ENCODE data around the gene LRRD1.
"Not testable (repeated sequence)": the region's sequence is repeated elsewhere in the genome, so short reads cannot be mapped to it uniquely, and the experiment has no call there.

LRRD1 gene

DNA sequence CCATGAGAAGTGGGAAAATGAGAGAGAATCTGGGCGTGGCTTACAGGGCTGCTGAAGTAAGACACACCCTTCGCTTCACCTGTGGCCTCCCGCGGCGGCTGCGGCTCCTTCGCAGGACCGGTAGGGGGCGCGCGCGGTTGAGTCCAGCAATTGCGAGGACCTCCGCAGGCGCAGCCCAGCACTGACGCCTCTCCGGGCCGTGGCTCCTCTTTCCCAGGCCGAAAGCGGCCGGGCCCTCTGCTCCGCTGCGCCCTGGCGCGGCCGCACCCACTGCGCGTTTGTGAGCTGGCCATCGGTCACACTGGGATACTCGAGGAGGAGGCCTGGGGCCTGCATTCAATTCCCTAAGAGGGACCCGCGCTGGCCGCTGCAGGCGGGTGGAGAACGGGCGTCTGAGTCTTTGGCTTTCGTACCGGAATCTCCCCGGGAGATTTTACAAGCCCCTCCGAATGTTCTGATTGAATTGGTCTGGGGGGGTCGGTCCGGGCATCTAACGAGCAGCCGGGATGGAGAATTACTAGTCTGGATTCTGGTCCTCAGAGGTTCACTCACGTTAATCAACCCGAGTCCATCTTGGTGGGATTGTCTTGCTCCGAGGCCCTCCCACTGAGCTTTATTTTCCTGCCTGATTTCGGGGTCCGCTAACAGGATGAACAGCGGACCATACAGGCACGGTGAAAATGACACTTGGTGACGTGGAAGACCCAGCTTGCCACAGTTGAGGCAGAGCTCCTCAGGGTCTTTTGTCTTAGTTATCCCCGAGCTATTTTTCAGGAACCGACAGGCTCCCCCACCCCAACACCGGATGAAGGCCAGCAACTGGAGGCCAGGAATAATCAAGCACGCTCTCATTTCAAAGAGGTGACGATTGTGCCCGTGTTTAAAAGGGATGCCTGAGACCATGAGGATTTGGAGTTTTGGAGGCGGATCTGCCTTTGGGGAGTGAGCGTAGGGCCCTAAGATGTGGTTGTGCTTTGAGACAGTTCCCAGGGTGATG lies at the start of gene LRRD1:
LRRD1 (minus strand) TSS at position 215 of the 997 bp plus-strand sequence. CDS start 13,940 bp downstream, outside the sequence.
- DNase-seq (ENCODE audit: low read depth in 3 of 3), result peak; percentile 76 to 90 (median 80)

DNA sequence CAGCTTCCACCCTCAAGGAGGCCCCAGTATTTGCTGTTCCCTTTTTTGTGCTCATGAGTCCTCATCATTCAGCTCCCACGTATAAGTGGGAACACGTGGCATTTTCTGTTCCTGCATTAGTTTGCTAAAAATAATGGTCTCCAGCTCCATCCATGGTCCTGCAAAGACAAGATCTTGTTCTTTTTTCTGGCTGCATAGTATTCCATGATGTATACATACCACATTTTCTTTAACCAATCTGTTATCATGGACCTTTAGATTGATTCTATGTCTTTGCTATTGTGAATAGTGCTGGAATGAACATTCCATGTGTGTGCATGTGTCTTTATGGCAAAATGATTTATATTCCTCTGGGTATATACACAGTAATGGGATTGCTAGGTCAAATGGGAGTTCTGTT lies 49.8 kb upstream of the LRRD1 start:
- DNase-seq (ENCODE audit: low read depth in 3 of 3), result no peak

DNA sequence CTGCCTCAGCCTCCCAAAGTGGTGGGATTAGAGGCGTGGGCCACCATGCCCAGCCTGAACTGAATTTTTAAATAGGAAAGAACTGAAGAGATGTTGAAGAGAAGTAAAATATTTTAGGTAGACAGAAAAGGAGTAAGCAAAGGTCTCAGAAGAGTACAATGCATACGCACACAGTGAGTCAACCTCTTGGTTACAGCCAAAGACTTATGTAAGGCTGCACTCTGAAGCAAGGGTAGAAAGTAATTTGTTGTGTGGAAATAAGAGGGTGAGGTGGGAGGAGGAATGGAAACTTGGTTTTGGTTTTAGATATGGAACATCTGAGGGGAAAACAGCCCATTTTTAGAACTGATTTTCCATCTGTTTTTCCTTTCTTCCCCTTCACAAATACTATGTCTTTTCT lies 49.2 kb upstream of the LRRD1 start:
- no peak for DNase-seq (ENCODE audit: low read depth in 3 of 3)

DNA sequence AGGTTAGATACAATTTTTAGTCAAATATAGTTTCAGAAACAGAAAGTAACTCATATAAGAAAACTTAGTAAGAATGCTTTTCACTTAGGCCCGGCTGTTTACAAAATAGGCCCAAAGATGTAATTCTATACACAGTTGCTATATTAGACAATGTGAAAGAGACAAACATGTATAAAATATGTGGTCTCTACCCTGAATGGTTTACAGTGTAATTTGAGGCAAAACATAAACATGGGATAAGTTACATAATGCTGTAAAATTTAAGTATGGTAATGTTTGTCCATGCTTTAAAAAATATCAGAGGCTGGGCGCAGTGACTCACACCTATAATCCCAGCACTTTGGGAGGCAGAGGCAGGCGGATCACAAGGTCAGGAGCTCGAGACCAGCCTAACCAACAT lies 48.0 kb upstream of the LRRD1 start:
- no peak for DNase-seq (ENCODE audit: low read depth in 3 of 3)

DNA sequence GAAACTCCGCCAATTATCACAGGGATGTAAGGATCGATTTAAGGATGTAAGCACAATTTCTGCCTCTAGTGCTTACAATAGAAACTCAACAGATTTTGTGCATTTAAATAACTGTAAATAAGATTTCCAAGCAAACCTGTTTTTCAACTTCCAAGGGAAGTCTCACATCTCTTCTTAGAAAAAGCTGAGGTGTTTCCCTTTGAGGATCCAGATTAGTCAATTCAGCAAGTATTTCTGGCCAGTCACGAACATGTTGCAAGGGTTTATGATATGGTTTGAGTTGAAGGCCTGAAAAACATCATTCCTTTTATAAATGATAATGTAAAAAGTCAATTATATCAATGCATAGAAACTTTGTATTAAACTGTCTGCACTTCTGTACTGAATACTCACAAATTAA lies 42.8 kb upstream of the LRRD1 start:
- no peak for DNase-seq (ENCODE audit: low read depth in 3 of 3)

DNA sequence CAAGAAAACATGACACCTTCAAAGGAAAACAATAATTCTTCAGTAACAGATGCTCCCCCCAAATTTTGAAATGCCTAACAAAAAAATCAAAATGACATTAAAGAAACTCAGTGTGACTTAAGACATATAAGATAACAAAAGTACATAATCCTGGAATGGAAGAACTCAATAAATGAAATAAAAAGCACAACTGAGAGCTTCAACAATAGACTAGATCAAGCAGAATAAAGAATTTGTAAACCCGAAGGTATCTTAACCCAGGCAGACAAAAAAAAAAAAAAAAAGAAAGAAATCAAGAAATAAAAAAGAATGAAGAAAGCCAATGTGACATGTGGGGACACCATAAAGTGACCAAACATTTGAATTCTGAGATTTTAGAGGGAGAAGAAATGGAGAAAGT lies 27.7 kb upstream of the LRRD1 start:
- no peak for DNase-seq (ENCODE audit: low read depth in 3 of 3)

DNA sequence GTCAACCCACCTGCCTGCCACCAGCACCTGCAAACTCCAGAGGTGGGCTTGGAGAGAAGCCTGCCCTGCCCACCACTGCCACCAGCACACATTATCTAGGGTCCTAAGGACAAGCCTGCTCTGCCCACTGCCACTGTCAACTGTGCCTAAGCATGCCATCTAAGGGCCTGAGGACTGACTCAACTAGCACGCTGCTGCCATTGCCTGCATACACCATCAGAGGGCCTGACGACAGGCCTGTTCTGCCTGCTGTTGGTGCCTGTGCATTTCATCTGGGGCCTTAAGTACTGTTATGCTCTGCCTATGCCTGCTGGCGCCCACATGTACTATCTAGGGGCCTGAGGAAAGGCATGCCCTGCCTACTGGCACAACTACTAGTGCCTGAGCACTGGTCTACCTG lies 27.0 kb upstream of the LRRD1 start:
- DNase-seq (ENCODE audit: low read depth in 3 of 3), result no peak

DNA sequence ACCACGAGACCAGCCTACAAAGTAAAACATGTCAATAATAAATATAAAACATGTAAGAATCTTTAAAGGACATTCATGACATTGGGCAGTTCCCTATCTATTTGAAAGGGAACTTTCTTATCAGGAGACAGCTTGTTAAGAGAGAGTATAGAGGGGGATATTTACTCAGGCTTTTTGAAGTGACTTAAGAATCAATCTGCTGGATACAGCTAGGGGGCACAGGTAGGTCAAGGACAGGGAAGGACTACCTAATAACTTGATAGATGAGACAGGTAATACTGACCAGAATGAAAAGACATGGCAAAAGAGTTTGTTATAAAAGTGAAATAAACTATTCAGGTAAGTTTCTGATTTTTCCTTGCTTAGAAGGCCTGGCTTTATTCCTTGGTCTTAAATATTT lies 21.8 kb upstream of the LRRD1 start:
- DNase-seq (ENCODE audit: low read depth in 3 of 3), result no peak

DNA sequence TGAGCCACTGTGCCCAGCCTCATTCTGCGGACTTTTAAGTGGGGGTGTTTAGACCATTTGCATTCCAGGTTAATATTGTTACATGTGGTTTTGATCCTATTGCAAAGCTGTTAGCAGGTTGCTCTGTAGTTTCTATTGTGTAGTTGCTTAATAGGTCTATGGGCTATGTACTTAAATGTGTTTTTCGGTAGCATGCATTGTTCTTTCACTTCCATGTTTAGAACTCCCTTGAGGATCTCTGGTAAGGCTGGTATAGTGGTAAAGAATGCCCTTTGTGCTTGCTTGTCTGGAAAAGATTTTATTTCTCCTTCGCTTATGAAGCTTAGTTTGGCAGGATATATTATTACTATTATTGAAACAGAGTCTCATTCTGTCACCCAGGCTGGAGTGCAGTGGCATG lies 13.4 kb upstream of the LRRD1 start:
- DNase-seq (ENCODE audit: low read depth in 3 of 3), result no peak

DNA sequence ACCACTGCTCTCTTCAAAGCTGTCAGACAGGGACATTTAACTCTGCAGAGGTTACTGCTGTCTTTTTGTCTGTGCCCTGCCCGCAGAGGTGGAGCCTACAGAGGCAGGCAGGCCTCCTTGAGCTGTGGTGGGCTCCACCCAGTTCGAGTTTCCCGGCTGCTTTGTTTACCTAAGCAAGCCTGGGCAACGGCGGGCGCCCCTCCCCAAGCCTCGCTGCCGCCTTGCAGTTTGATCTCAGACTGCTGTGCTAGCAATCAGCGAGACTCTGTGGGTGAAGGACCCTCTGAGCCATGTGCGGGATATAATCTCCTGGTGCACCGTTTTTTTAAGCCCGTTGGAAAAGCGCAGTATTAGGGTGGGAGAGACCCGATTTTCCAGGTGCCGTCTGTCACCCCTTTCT lies 10.3 kb upstream of the LRRD1 start:
- not testable (repeated sequence) for DNase-seq (ENCODE audit: low read depth in 3 of 3)

DNA sequence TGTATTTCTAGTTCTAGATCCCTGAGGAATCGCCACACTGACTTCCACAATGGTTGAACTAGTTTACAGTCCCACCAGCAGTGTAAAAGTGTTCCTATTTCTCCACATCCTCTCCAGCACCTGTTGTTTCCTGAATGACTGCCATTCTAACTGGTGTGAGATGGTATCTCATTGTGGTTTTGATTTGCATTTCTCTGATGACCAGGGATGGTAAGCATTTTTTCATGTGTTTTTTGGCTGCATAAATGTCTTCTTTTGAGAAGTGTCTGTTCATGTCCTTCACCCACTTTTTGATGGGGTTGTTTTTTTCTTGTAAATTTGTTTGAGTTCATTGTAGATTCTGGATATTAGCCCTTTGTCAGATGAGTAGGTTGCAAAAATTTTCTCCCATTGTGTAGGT lies 5.4 kb upstream of the LRRD1 start:
- DNase-seq (ENCODE audit: low read depth in 3 of 3), result not testable (repeated sequence)

DNA sequence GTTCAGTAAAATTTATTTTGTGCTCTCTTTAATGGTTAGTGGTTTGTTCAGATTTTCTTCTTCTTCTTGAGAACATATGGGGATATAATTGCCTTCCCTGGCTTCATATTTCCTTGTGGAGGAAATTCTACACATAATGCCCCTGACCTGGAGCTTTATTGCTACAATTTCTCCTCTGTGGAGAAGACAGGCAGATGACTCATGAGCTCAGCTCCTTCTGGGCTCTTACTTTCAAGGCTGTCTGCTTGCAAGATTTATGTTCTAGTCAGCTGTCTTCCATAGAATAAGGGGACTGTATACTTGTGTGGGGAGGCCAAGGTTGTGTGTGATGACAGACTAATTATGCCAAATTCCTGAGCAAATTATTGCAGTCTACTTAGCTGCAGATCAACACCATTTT lies 1.6 kb downstream of the LRRD1 start:
- no peak for DNase-seq (ENCODE audit: low read depth in 3 of 3)

DNA sequence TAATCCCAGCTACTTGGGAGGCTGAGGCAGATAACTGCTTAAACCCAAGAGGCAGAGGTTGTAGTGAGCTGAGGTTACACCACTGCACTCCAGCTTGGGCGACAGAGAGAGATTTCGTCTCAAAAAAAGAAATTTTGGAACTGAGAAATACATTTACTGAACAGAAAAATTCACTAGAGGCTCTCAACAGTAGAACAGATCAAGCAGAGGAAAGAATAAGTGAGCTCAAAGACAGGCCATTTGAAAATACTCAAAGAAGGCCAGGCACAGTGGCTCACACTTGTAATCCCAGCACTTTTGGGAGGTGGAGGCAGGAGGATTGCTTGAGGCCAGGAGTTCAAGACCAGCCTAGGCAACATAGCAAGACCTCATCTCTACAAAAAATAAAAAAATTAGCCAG lies 9.4 kb downstream of the LRRD1 start:
- DNase-seq (ENCODE audit: low read depth in 3 of 3), result not testable (repeated sequence)

DNA sequence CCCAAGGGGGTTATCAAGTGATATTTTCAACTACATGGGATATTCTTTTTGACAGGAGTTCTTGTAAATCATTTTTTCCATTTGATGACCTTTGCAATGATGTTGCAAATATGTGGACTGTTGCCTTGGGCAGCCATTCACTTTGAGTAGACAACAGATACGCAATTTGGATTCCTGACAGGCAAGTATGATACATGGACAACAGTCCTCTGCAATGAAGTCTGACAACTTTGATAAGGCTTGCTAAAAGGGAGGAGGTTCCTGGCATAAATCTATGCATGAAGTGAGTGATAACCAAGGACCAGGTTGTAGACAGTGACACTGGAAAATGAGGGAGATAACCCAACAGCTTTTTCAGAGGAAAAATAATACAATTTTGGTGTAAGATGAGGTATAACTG lies 17.7 kb downstream of the LRRD1 start:
- DNase-seq (ENCODE audit: low read depth in 3 of 3), result no peak

DNA sequence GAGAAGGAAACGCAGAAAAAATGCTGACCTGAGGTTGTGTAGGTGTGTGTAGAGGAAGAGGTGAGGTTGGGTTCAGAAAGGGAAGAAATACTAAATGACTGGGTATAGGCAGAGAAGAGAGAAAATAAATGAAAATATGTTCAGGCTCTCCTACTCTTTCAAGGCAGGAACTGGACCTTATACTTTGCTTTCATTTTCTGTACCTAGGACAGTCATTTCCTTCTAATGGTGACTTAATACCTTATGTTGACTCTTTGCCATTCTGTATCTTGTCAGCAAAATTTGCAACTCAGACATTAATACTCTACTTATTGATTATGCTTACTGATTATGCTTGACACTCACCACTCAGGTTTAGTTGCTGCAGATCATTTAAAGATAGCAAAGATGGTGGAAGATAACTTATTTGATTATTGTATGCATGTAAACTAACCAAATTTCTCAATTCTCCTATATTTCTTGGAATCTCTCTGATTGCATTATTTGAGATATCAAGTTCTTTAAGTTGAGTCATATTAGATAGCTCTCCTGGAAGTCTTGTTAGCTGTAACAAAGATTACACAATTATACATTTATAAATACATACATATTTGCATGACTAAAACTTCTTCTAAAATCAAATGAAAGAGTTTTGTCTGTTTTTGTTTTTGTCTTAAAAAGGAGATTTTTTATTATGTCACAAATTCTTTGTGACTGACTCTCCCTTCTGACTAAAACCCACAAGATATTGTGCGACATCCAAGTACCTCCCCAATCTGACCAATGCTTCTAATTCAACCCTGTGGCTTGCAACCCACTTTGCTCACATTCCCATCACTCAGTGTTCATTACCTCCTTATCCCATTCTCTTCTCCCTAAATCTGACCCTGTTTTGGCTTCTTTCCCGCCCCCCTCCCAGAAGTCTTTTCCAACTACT lies 20.0 kb downstream of the LRRD1 start:
- DNase-seq (ENCODE audit: low read depth in 3 of 3), result no peak

DNA sequence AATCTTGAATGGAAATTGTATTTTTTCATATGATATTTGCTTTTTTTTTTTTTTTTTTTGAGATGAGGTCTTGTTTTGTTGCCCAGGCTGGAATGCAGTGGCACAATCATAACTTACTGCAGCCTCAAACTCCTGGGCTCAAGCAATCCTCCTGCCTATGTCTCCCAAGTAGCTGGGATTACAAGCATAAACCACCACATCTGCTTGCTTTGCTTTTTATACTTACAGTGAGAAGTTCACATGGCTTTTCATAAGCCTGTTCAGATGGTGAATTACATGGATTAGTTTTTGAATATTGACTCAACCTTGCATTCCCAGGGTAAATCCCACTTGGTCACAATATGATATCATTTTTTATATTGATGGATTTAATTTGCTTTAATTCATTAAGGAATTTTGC lies 22.0 kb downstream of the LRRD1 start:
- no peak for DNase-seq (ENCODE audit: low read depth in 3 of 3)

DNA sequence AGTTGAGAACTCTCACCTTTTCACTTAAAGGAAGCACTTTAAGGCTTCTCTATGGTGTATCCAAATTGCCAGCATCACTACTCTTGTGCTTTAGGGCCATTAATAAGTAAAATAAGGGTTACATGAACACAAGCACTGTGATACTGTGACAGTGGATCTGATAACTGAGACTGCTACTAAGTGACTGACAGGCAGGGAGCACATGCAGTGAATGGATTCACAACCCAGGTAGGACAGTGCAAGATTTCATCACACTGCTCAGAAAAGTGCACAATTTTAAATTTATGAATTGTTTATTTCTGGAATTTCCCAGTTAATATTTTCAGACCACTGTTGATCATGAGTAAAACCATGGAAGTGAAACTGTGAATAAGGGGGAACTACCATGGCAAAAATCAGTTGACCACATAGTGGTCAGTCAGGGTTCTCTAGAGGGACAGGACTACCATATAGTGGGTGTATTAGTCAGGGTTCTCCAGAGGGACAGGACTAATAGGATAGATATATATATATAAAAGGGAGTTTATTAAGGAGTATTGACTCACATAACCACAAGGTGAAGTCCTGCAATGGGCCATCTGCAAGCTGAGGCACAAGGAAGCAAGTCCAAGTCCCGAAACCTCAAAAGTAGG lies 23.7 kb downstream of the LRRD1 start:
- no peak for DNase-seq (ENCODE audit: low read depth in 3 of 3)

DNA sequence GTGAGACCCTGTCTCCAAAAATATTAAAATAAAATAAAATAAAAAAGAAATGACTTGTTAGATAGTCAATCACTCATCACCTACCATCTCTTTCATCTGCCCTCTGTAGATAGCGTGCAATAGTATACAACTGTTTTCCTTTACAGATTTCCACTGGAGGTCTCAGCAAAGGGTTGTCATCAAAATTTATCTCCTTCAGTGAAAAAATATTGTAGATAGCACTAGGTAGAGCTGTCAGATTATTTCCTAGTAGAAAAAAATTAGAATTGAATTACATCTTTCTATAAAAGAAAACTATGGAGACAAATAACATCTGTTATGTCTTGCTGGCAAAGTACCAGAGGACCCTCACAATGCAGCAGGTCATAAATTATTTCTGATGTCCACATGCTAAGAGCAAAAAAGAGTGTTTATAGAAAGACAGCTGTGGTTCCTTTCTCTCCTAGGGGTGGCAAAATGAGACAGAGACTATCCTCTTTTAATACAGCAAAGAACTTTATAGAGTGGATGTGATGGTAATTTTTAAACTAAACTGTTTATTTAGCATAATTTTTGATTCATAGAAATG lies 28.4 kb downstream of the LRRD1 start:
- no peak for DNase-seq (ENCODE audit: low read depth in 3 of 3)

DNA sequence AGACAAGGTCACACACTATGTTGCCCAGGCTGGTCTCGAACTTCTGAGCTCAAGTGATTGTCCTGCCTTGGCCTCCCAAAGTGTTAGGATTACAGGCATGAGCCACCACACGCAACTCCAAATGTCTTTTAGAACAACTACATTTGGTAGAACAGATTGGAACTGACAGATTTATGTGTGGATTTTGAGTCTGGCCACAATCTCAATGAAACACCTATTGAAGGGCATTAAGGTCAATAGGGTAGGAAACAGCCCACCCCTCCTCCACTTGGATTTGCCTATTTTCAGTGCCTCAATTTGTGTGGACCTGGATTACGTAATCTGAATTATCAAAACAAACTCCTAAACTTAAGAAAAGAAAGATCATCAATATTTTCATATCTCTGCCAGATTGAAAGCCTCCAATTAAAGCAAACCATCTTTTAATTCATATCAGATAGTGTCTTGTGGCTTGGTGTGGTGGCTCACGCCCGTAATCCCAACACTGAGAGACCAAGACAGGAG lies 29.2 kb downstream of the LRRD1 start:
- DNase-seq (ENCODE audit: low read depth in 3 of 3), result no peak

DNA sequence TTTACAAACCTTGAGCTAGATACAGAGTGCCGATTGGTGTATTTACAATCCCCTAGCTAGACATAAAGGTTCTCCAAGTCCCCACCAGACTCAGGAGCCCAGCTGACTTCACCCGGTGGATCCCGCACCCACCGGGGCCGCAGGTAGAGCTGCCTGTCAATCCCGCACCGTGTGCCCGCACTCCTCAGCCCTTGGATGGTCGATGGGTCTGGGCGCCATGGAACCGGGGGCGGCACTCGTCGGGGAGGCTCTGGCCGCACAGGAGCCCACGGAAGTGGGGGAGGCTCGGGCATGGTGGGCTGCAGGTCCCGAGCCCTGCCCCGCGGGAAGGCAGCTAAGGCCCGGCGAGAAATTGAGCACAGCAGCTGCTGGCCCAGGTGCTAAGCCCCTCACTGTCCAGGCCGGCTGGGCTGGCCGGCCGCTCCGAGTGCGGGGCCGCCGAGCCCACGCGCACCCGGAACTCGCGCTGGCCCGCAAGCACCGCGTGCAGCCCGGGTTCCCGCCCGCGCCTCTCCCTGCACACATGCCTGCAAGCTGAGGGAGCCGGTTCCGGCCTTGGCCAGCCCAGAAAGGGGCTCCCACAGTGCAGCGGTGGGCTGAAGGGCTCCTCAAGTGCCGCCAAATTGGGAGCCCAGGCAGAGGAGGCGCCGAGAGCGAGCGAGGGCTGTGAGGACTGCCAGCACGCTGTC lies 35.6 kb downstream of the LRRD1 start:
- not testable (repeated sequence) for DNase-seq (ENCODE audit: low read depth in 3 of 3)

DNA sequence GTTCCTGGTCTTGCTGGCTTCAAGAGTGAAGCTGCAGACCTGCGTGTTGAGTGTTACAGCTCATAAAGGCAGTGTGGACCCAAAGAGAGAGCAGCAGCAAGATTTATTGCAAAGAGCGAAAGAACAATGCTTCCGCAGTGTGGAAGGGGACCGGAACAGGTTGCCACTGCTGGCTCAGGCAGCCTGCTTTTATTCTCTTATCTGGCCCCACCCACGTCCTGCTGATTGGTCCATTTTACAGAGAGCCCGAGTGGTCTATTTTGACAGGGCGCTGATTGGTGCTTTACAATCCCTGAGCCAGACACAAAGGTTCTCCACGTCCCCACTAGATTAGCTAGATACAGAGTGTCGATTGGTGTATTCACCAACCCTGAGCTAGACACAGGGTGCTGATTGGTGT lies 36.2 kb downstream of the LRRD1 start:
- DNase-seq (ENCODE audit: low read depth in 3 of 3), result not testable (repeated sequence)
